Prostate gland (tissue), 2 donors: ENCODE measurements around the gene DLGAP1. TPM values are rescaled to one million over a fixed set of nuclear protein-coding genes. Genes with fewer than 3 reads are reported as not detected.
"Not testable (repeated sequence)": the region's sequence is repeated elsewhere in the genome, so short reads cannot be mapped to it uniquely, and the experiment has no call there.

Experiments used
- DNase-seq: peaks from one replicate; pipeline ENCODE4 v3.0.0-alpha.2; 2019; ENCODE audit warnings: low spot score
- H3K27ac ChIP-seq, 2 donors: fragments of 200-600 bp; sonication (generic); 2 replicates each; pipeline ENCODE4 v1.5.1; 2017 to 2019
- H3K27me3 ChIP-seq: fragments of 200-600 bp; sonication (generic); replicated peaks from 2 replicates; pipeline ENCODE4 v1.5.1; 2019; ENCODE audit not compliant: insufficient read depth
- H3K36me3 ChIP-seq, 2 donors: fragments of 200-600 bp; sonication (generic); 1 replicate in 1 of 2; 2 replicates in 1 of 2; pipeline versions ENCODE4 v1.5.1 to v1.8.1; 2017 to 2019
- H3K4me1 ChIP-seq: fragments of 200-600 bp; sonication (generic); replicated peaks from 2 replicates; pipeline ENCODE4 v1.5.1; 2019
- H3K4me3 ChIP-seq, 2 donors: fragments of 200-600 bp; sonication (generic); 2 replicates each; pipeline ENCODE4 v1.5.1; 2017 to 2019
- H3K9me3 ChIP-seq: fragments of 200-600 bp; sonication (generic); 2 replicates; pipeline ENCODE4 v1.5.1; 2017
- POLR2A ChIP-seq: fragments of 450-650 bp; IDR thresholded peaks from one replicate; pipeline ENCODE4 v1.6.1; 2016; ENCODE audit warnings: antibody characterized with exemption, mild to moderate bottlenecking
- POLR2AphosphoS5 ChIP-seq: sonication (generic); formaldehyde crosslinking; IDR thresholded peaks from one replicate; pipeline ENCODE4 v1.6.1; 2017; ENCODE audit warnings: antibody characterized with exemption
- WGBS: methylation state at CpG from one replicate; pipeline ENCODE4 v1.1.5; 2018; 5-methylcytosine and 5-hydroxymethylcytosine counted together
- intact Hi-C: fragments of 100-400 bp; cut with DNase I; formaldehyde crosslinking; loops from one replicate; pipeline ENCODE4 v1.14.2; 2022
- total RNA-seq, 2 donors: library from RNA; depleted of rRNA; stranded (reverse); fragments of >200 nt; gene quantifications; one replicate each; pipeline ENCODE4 v1.1.0, GENCODE V29; 2016
- TF ChIP-seq, protein P1 (sequence below), 4 experiments: fragments of 200-600 bp in 2 of 4; fragments of 450-650 bp in 2 of 4; sonication (generic) in 2 of 4; IDR thresholded peaks; 1 replicate in 3 of 4; 2 replicates in 1 of 4; pipeline ENCODE4 v1.5.1; 2016 to 2019; ENCODE audit warnings: antibody characterized with exemption in 4 of 4, mild to moderate bottlenecking in 2 of 4, moderate library complexity in 2 of 4

Gene DLGAP1
- total RNA-seq, result 10 to 100 TPM; 42.2 to 66.7 TPM

DNA sequence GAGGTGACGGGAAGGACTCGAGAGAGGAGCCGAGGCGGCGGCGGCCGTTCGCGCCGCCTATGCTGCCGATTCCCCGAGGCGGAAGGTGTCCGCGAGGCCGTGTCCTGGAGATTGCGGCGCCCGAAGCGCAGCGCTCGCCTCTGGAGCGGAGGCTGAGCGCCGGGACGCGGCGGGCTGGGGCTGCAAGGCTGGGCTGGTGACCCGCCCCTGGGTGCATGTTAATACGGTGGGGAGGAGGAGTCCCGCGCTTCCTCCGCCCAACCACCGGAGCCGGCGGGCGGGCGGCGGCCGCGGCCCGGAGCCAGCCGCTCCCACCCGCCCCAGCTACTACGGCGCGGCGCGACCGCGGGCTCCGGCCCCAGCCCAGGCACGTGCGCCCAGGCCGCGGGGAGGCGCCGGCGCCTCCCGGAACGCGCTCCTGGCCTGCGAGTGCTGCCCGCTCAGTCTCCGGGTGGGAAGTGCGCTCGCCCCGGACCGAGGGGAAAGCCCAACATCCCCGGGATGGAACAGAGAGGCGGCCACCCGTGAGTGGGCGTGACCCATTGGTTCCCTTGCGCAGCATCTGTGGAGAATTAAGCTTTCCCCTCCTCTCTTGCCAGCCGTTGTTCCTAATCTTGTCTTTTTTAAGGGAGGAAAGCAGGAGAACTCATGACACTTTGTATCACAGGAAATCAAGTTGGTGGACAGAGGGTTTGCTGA is at the start of gene DLGAP1:
TSS of gene DLGAP1 (minus strand) at position 195 of the 699 bp plus-strand sequence.
- H3K27me3 ChIP-seq, result no peaks in the 10 kb centered on the region
- no peaks in the 10 kb centered on the region for H3K36me3 ChIP-seq
- DNase-seq, result peak; percentile 65
- H3K4me3 ChIP-seq, result peak within 1 kb of the TSS; percentile 28 to 52
- peak; percentile 34 for TF ChIP-seq POLR2AphosphoS5
- TF ChIP-seq, protein P1, sequence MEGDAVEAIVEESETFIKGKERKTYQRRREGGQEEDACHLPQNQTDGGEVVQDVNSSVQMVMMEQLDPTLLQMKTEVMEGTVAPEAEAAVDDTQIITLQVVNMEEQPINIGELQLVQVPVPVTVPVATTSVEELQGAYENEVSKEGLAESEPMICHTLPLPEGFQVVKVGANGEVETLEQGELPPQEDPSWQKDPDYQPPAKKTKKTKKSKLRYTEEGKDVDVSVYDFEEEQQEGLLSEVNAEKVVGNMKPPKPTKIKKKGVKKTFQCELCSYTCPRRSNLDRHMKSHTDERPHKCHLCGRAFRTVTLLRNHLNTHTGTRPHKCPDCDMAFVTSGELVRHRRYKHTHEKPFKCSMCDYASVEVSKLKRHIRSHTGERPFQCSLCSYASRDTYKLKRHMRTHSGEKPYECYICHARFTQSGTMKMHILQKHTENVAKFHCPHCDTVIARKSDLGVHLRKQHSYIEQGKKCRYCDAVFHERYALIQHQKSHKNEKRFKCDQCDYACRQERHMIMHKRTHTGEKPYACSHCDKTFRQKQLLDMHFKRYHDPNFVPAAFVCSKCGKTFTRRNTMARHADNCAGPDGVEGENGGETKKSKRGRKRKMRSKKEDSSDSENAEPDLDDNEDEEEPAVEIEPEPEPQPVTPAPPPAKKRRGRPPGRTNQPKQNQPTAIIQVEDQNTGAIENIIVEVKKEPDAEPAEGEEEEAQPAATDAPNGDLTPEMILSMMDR (IDR thresholded peaks at IDR 0.05), result no peak
- no peak for TF ChIP-seq POLR2A
- no peaks in the 10 kb centered on the region for H3K9me3 ChIP-seq
- H3K27ac ChIP-seq, result peak within 1 kb of the TSS; percentile 58 to 71
- intact Hi-C loops, result no loop called here
- H3K4me1 ChIP-seq, result no peaks in the 10 kb centered on the region
- 0% methylated on average over 5 of the region's 75 CpGs for WGBS

DNA sequence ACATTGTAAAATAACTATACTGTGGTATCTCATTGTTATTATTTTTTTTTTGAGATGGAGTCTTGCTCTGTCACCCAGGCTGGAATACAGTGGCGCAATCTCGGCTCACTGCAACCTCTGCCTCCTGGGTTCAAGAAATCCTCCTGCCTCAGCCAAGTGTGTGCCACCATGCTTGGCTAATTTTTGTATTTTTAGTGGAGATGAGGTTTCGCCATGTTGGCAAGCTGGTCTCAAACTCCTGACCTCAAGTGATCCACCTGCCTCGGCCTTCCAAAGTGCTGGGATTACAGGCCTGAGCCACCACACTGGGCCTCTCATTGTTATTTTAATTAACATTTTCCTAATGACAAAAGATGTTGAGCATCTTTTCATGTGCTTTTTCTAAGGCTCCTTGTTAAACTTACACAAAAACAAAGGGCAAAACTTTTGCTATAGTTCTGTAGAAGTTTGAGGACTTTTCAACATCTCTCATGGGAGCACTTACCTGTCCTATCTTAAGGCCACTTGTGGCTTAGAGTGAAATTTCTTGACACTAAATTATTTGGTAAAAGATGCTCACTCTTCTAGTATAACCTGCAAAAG is 39.7 kb upstream of the DLGAP1 start:
- H3K36me3 ChIP-seq, H3K27me3 ChIP-seq, H3K4me1 ChIP-seq, DNase-seq, intact Hi-C loops, H3K4me3 ChIP-seq, H3K9me3 ChIP-seq, H3K27ac ChIP-seq: not testable (repeated sequence)
- WGBS, result 94% methylated on average over 4 of the region's 4 CpGs

DNA sequence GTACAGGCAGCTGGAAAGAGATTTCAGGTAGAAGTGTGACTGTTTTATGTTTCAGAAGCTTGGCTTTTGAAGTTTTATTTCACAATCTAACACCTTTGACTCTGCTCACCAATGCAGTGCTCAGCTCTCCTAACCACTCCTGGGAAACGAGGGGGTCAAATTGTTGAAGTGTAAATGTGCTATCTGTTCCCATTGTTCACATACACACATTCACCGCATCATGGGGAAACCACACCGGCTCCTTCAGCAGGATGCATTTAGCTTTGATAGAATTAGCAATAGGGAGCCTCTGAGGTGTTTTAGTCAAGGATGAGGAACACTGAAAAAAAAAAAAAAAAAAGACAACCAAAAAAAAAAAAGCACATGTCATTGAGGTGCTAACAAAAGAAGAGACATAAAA is 13.4 kb upstream of the DLGAP1 start:
- 33% methylated on average over 3 of the region's 3 CpGs for WGBS
- Histone ChIP-seq H3K36me3 (no peaks in the 10 kb centered on the region), H3K4me1 (no peaks in the 10 kb centered on the region)

DNA sequence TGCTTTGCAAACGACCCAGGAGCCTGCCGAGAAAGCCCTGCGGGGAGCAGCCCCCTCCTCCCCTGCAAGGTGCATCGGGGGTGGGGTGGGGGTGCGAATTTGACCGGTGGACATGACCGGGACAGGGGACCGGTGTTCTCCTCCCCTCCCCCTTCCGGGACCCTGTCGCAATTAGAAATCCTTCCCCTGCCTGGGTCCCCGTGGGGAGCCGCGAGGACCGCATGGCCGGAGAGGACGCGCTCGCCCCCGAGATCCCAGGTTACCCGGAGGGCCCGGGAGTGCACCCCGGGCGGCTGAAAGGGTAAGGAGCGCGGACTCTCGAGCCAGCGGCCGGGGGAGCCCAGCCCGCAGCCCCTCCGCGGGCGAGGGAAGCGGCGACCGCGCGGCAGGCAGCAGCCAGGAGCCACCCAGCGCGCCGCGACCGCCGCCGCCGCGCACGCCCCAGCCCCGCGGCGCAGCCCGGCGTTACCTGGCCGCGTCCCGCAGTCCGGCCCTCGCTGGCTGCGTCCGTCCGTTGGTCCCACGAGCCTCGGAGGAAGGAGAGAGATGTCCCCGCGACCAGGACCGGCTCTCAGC is 482 bp downstream of the DLGAP1 start:
- no peaks in the 10 kb centered on the region for H3K9me3 ChIP-seq
- intact Hi-C loops, result no loop called here
- no peaks in the 10 kb centered on the region for H3K27me3 ChIP-seq

More for the DNA sequence above, 13.4 kb upstream of the DLGAP1 start:
- Histone ChIP-seq H3K4me3 (no peak overlapping the region), H3K27me3 (no peaks in the 10 kb centered on the region), H3K27ac (no peak overlapping the region), H3K9me3 (no peaks in the 10 kb centered on the region)
- DNase-seq, result no peak
- intact Hi-C loops, result no loop called here
- TF ChIP-seq, protein P1 (IDR thresholded peaks at IDR 0.05), result no peak
- no peak for TF ChIP-seq POLR2AphosphoS5
- TF ChIP-seq POLR2A, result no peak

DNA sequence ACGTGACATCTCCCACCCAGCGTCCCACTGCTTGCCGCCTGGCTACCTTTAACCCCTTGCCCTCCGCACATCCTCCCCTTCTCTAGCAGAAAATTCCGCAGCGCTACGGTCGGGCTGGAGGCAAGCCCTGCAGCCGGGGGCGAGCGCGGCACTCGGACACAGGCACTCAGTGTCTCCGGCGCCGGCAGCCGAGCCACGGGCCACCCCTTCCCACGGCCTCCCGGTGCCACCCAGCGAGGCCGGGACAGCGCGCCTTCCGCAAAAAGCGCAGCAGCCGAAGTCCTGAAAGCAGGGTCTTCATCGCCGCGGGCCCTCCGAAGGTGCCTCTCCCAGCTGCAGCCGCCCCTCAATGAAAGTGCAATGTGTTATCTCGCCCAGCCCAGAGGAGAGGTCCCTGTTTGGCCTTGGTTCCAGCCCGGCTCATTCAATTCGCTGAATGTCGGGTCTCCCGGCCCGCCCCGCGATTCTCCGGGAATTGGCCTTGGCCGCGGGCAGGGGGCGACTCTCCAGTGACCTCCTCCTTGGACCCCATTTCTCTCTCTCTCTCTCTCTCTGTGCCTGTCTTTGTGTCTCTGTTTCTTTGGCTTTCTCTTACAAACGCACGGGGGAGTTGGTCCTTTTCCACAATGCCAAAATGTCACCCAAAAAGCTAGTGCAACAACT is 1.1 kb downstream of the DLGAP1 start:
- H3K27ac ChIP-seq, result peak overlapping the region in 1 of 2 donors; percentile 71
- intact Hi-C loops, result no loop called here
- no peaks in the 10 kb centered on the region for H3K4me1 ChIP-seq
- peak overlapping the region; percentile 28 to 52 for H3K4me3 ChIP-seq
- no peaks in the 10 kb centered on the region for H3K9me3 ChIP-seq
- no peaks in the 10 kb centered on the region for H3K27me3 ChIP-seq
- under 1% methylated on average over 46 of the region's 46 CpGs for WGBS
- no peak for DNase-seq
- H3K36me3 ChIP-seq, result no peaks in the 10 kb centered on the region
- TF ChIP-seq POLR2AphosphoS5, result no peak
- TF ChIP-seq, protein P1 (IDR thresholded peaks at IDR 0.05), result no peak
- TF ChIP-seq POLR2A, result no peak

More for the DNA sequence above, 482 bp downstream of the DLGAP1 start:
- no peak for DNase-seq
- TF ChIP-seq, protein P1 (IDR thresholded peaks at IDR 0.05), result no peak
- no peak for TF ChIP-seq POLR2A
- no peak for TF ChIP-seq POLR2AphosphoS5
- no peaks in the 10 kb centered on the region for H3K4me1 ChIP-seq
- no peaks in the 10 kb centered on the region for H3K36me3 ChIP-seq
- H3K4me3 ChIP-seq, result peak overlapping the region; percentile 28 to 52
- H3K27ac ChIP-seq, result peak overlapping the region; percentile 58 to 71
- 1% methylated on average over 53 of the region's 65 CpGs for WGBS
